DND-41 (cell line): ENCODE results near the gene NPM1.

Experiments used
- ATAC-seq: fragments of 200-7000 bp; cut with Tn5 transposase; 3 replicates; pipeline ENCODE4 v1.9.1; 2021; ENCODE audit warnings: low read depth; ENCODE audit not compliant: insufficient read depth
- DNase-seq: peaks from one replicate; pipeline ENCODE4 v3.0.0-alpha.2; 2020
- H2AFZ ChIP-seq: 2 replicates; pipeline ENCODE4 v1.6.0; 2012; ENCODE audit warnings: low read depth, low read length
- H3K27ac ChIP-seq: 2 replicates; pipeline ENCODE4 v1.5.1; 2012; ENCODE audit warnings: low read length, inconsistent platforms
- H3K27me3 ChIP-seq: fragments of 200-600 bp; sonication (generic); 2 replicates; pipeline ENCODE4 v1.6.0; 2012; ENCODE audit warnings: low read length, mild to moderate bottlenecking, inconsistent platforms; ENCODE audit not compliant: insufficient read depth, poor library complexity
- H3K36me3 ChIP-seq: 2 replicates; pipeline ENCODE4 v1.5.1; 2012; ENCODE audit warnings: low read length, inconsistent platforms; ENCODE audit not compliant: insufficient read depth
- H3K4me1 ChIP-seq: 2 replicates; pipeline ENCODE4 v1.5.1; 2012; ENCODE audit warnings: mild to moderate bottlenecking, low read length; ENCODE audit not compliant: insufficient read depth
- H3K4me2 ChIP-seq: 2 replicates; pipeline ENCODE4 v1.6.0; 2012; ENCODE audit warnings: mild to moderate bottlenecking, moderate library complexity, low read length, inconsistent platforms; ENCODE audit not compliant: insufficient read depth
- H3K4me3 ChIP-seq, 2 experiments: fragments of 200-600 bp in 1 of 2; shearing (Covaris generic) in 1 of 2; 2 replicates each; pipeline ENCODE4 v1.5.1; 2012 to 2016; ENCODE audit warnings: inconsistent platforms in 2 of 2, low read length in 2 of 2, mild to moderate bottlenecking in 2 of 2, low read depth in 1 of 2, moderate library complexity in 1 of 2
- H3K79me2 ChIP-seq: 2 replicates; pipeline ENCODE4 v1.6.0; 2012; ENCODE audit warnings: low read length, inconsistent platforms; ENCODE audit not compliant: insufficient read depth
- H3K9ac ChIP-seq: 2 replicates; pipeline ENCODE4 v1.6.0; 2012; ENCODE audit warnings: low read depth, mild to moderate bottlenecking, inconsistent platforms, low read length, moderate library complexity
- H3K9me3 ChIP-seq: 2 replicates; pipeline ENCODE4 v1.5.1; 2012; ENCODE audit warnings: low read length, moderate library complexity, mild to moderate bottlenecking, inconsistent platforms; ENCODE audit not compliant: insufficient read depth, severe bottlenecking
- H4K20me1 ChIP-seq: 2 replicates; pipeline ENCODE4 v1.6.0; 2012; ENCODE audit warnings: low read length; ENCODE audit not compliant: insufficient read depth
- CTCF ChIP-seq: IDR thresholded peaks from 2 replicates; pipeline ENCODE4 v1.5.1; 2012; ENCODE audit warnings: borderline replicate concordance, low read length, moderate library complexity, mild to moderate bottlenecking; ENCODE audit not compliant: poor library complexity, severe bottlenecking; ENCODE audit errors: extremely low read depth
- EZH2 ChIP-seq: IDR thresholded peaks from 3 replicates; pipeline ENCODE4 v1.6.1; 2012; ENCODE audit warnings: borderline replicate concordance, low read depth, mild to moderate bottlenecking, moderate library complexity, low read length, inconsistent platforms; ENCODE audit not compliant: severe bottlenecking

NPM1 gene

GRCh38 chr5:171367424-171368370 lies 20.0 kb upstream of the NPM1 start:
- Histone ChIP-seq H3K4me1 (no peaks in the 10 kb centered on the region), H3K36me3 (no peaks in the 10 kb centered on the region), H3K4me3 (no peak overlapping the region), H2AFZ (no peak overlapping the region), H3K79me2 (no peaks in the 10 kb centered on the region), H4K20me1 (no peaks in the 10 kb centered on the region), H3K9ac (no peak overlapping the region), H3K27me3 (peaks cover 2% of the 10 kb centered on the region), H3K9me3 (no peaks in the 10 kb centered on the region), H3K4me2 (no peak overlapping the region), H3K27ac (no peak overlapping the region)
- TF ChIP-seq EZH2: no peak
- TF ChIP-seq CTCF: no peak
- ATAC-seq (no peak), DNase-seq (no peak)

GRCh38 chr5:171369056-171369455 lies 18.6 kb upstream of the NPM1 start:
- Histone ChIP-seq H3K9ac (no peak overlapping the region), H3K36me3 (no peaks in the 10 kb centered on the region), H2AFZ (no peak overlapping the region), H3K4me1 (no peaks in the 10 kb centered on the region), H4K20me1 (no peaks in the 10 kb centered on the region), H3K27ac (no peak overlapping the region), H3K4me3 (no peak overlapping the region), H3K27me3 (no peaks in the 10 kb centered on the region), H3K4me2 (no peak overlapping the region), H3K9me3 (no peaks in the 10 kb centered on the region), H3K79me2 (no peaks in the 10 kb centered on the region)
- DNase-seq (no peak), ATAC-seq (no peak)
- no peak for TF ChIP-seq CTCF

- no peak overlapping the region for H3K4me3 ChIP-seq
- no peaks in the 10 kb centered on the region for H3K79me2 ChIP-seq
- no peaks in the 10 kb centered on the region for H3K9me3 ChIP-seq
- H3K27me3 ChIP-seq: no peaks in the 10 kb centered on the region
- no peak overlapping the region for H3K27ac ChIP-seq
- no peaks in the 10 kb centered on the region for H3K36me3 ChIP-seq
- TF ChIP-seq EZH2 (no peak), CTCF (no peak)
- no peak overlapping the region for H2AFZ ChIP-seq
- no peak for DNase-seq
- no peak overlapping the region for H3K4me2 ChIP-seq
- no peak for ATAC-seq
- H4K20me1 ChIP-seq: no peaks in the 10 kb centered on the region
- no peaks in the 10 kb centered on the region for H3K4me1 ChIP-seq
- H3K9ac ChIP-seq: no peak overlapping the region
Observed at GRCh38 chr5:171369898-171370297, 17.8 kb upstream of the NPM1 start.
